DMS114 treated with DMSO at 0.1 percent for 48 hours (cell line): Measurements from ENCODE around the gene PROB1.
"Not testable (repeated sequence)": the region's sequence is repeated elsewhere in the genome, so short reads cannot be mapped to it uniquely, and the experiment has no call there.

Source experiments
- DNase-seq: peaks from one replicate; lab custom pipeline; 2025; ENCODE audit not compliant: unreplicated experiment; lab: John Stamatoyannopoulos, UW

PROB1 gene

DNA sequence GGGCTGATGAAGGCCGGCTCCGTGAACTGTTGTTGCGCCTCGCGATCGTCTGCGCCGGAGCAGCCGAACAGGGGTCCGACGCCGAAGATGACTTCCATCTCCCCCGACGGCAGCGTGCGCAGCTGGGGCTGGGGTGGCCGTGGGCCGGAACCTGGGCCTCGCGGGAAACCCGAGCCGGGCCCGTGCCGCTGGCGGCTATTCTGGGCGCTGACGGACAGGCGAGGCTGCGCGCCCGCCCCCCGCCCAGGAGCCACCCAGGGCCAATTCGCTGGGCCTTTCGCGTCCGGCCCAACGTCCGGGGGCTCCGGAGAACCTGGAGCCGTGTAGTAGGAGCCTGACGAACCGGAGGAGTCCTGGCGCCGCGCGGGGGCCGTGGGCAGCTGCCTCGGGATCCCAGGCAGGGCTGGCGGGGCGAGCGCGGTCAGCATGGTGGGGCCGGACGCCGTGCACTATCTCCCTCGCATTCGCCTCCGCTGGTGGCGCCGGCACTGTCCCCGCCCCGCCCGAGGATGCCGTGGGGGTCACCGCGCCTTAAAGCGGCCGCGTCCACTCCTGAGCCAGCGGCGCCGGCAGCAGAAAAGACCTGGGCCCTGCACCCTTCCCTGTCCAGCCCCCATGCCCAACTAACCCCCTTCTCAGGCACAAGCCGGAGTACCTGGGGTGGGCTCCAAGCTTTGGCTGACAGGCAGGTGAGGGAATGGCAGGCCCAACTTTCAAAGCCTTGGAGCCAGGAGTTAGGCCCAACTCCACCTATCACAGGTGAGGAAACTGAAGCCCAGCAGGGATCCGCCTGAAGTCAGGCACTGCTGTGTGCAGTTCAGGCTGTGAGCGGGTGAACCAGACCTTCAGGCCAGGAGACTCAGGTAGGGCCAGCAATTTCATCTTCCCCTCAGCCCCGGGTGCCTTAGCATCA, at the start of gene PROB1:
TSS of gene PROB1 (minus strand) at position 451 of the 913 bp plus-strand sequence. CDS start at position 428, 23 bp downstream.
- DNase-seq, result no peak

GRCh38 chr5:139443831-139444453, 49.0 kb upstream of the PROB1 start:
- DNase-seq, result no peak

- DNase-seq, result not testable (repeated sequence)
Observed at GRCh38 chr5:139440416-139440815, 45.5 kb upstream of the PROB1 start.

GRCh38 chr5:139439013-139439903, 44.4 kb upstream of the PROB1 start, which contains the start of gene DNAJC18:
TSS of gene DNAJC18 (minus strand) at chr5:139439525. CDS start at chr5:139439445, 80 bp downstream.
- peak; percentile 83 for DNase-seq

- no peak for DNase-seq
Observed at GRCh38 chr5:139438707-139439012, 43.8 kb upstream of the PROB1 start.

- DNase-seq, result no peak
Observed at GRCh38 chr5:139435676-139436075, 40.8 kb upstream of the PROB1 start.

- DNase-seq, result no peak
Observed at GRCh38 chr5:139431706-139432105, 36.8 kb upstream of the PROB1 start.

DNA sequence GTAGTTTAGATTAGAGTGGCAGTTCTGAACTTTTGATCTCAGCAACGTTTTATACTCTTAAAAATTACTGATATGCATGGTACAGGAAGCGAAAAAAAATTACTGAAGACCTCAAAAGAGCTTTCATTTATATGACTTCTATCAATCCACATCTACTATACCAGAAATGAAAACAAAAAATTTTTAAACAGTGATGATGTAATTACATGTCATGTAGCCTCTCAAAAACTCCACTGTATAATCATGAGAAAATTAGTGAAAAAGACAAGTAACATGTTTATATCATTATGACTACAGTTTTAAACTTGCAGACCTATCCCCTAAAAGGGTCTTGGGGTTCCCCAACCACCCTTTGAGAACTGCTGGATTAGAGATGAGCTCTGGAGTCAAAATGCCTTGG, 35.1 kb upstream of the PROB1 start:
- DNase-seq, result no peak

DNA sequence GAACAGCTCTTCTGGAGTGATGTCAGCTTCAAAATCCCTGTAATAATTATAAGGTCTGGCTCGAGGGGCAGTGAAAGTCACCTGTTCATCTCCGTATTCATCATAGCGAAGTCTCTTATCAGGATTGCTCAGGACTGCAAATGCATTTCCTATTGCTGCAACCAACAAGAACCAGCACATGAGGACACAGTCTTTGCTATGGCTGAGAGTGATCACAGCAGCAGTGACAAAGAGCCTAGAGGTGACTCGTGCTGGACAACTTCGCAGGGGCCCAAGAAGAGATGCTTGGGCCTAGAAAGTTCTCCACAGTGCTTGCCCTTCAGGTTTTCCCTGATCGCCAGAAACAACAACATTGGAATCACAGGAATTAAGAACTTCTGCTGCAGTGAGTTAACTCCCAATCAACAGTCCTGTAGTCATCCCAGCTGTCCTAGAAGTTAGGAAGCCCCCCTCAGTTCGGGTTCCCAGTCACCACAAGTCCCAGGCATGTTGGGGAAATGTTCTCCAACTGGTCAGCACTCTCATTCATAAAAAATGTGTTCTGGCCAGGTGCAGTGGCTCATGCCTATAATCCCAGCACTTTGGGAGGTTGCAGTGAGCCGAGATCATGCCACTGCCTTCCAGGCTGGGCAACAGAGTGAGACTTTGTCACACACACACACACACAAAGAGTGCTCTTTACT, 31.4 kb upstream of the PROB1 start:
- no peak for DNase-seq

DNA sequence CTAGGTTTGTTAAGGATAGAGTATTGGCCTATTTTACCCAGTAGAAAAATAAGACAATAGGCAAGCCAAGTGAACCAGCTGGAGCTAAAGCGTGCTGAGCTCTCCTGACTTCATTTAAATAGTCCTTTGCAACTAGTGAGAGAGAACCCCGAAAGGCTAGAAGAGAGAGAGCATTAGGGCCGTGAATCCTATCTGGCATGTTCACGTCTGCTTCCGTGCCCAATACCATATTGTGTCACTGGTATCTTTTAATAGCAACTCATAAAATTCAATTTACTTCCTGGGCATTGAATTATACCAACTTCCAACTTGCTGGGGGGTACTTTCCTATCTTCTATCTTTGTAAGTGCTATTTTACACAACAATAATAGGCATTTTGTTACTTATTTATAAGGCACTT, 30.6 kb upstream of the PROB1 start:
- DNase-seq, result no peak

GRCh38 chr5:139422307-139422893, 27.5 kb upstream of the PROB1 start:
- peak; percentile 78 for DNase-seq

GRCh38 chr5:139419226-139420192, 24.6 kb upstream of the PROB1 start:
- DNase-seq, result no peak

DNA sequence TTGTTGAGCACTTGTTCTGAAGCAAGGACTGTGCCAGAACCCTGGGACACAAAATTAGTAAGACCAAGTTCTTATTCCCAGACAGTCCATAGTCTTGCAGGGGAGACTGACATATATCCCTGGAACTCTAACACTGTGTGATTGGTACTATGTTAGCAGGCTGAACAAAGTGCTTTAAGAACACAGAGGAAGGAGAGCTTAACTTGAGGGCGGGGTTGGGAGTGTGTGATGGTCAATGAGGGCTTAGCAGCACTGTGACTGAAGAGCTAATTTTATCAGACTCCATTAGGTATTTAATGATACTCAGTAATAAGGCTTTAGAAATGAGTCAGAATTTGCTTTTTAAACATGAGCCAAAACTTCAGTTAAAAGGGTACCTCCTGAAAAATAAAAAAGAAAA, 23.9 kb upstream of the PROB1 start:
- DNase-seq, result no peak

DNA sequence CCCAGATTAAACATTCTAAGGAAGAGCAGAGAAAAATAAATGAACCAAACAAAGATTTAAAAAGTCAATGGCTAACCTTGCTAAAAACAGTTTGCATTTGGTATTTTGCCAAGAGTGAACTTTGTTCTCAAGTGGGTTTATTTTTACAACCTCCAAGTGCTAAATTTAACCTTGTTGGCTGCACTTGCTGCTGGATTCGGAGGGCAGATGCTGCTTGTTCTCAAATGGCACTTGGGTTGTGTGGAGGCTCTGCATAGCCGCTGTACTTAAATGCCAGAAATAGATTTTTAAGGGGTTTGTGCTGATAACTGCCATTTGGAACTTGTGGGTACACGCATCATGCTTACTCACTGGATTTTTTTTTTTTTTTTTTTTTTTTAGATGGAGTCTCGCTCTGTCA, 22.3 kb upstream of the PROB1 start:
- DNase-seq, result no peak

GRCh38 chr5:139416651-139417050, 21.7 kb upstream of the PROB1 start:
- DNase-seq, result no peak

GRCh38 chr5:139415869-139416268, 21.0 kb upstream of the PROB1 start:
- DNase-seq, result no peak

DNA sequence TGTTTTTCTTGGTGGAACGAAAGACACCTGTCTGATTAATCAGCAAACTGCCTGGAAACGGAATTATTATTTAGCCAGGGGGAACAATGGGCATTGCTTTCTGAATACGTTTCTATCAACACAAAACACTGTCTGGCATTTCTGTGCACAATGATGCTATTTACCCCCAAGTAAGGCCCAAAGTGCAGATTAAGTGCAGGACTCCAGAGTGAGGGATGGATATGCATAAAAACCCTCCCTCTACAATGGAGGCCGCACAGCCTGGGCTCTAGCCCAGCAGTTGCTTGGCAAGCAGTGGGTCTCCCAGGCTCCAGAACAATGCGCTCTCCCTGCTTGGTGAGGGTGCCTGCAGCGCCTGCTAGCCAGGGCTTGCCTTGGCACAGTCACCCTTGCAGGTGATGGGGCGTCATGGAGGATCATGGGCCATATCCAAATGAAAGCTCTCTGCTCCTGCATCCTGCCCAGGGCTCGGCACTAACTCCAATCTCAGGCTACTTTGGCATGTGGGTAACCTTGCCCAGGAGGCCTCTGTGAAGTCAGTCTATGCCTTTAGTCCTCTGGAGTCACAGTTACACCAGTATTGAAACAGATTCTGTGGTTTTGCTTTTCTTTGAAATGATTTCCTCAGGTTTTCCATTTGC, 20.4 kb upstream of the PROB1 start:
- DNase-seq, result no peak

DNA sequence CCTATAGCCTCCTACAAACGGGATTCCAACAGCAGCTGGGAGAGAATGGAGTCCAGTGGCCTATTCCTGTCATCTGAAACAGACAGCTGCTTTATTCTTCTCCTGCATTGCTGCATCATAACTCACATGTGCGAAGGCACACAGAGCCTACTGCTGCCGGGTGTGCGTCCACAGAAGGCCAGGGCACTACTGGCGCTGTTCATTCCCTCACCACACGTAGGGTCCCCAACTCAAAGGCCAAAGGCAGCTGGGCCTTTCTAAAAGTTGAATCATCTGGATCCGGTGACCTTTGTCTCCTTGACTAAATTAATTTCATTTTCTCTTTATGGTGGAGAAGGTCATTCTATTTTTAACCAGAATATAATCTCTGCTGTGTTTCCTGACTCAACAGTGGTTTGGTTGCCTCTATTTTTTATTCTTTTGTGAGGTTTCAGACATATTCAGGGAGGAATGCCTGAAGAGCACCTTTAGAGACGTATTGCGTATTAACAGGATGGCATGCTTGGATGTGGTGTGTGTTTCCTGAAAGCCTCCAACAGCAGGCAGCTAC, 19.8 kb upstream of the PROB1 start:
- no peak for DNase-seq

DNA sequence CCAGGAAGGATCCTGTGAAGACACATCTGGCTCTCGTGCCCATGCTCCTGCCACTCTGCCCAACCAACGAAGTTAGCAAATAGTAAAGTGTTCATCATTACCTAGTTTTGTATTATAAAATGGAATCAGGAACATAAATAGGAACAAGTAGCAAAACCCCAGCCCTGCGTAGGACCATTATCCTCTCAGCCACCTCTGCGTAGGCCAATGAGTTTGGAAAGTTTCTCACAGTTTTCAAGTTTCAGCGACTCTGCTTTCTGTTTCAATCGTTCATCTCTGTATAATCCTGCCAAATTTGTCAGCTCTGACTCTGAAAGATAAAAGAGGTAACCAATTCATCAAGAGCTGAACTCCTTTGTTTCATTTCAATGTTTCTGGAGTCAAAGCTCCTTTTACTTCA, 19.1 kb upstream of the PROB1 start:
- no peak for DNase-seq
